Type B pancreatic cell (in vitro differentiated cells): ENCODE results near the gene SBSN. TPM values are rescaled to one million over a fixed set of nuclear protein-coding genes. Genes with fewer than 3 reads are reported as not detected.

Experiments
- DNase-seq: peaks from one replicate; pipeline ENCODE4 v3.0.0; 2021; ENCODE audit warnings: mixed read lengths; ENCODE audit not compliant: unreplicated experiment; ENCODE audit errors: extremely low spot score
- H3K27ac Mint-ChIP-seq: 2 replicates; pipeline ENCODE4 v1.8.0; 2021; ENCODE audit warnings: mild to moderate bottlenecking, mixed read lengths
- H3K27me3 Mint-ChIP-seq: 2 replicates; pipeline ENCODE4 v1.8.0; 2021; ENCODE audit warnings: mixed read lengths
- H3K36me3 Mint-ChIP-seq: 2 replicates; pipeline ENCODE4 v1.8.0; 2021; ENCODE audit warnings: mixed read lengths
- H3K4me1 Mint-ChIP-seq: one replicate; pipeline ENCODE4 v1.8.0; 2021; ENCODE audit warnings: mixed read lengths; ENCODE audit not compliant: unreplicated experiment
- H3K4me3 Mint-ChIP-seq: 2 replicates; pipeline ENCODE4 v1.8.0; 2021; ENCODE audit warnings: mild to moderate bottlenecking, mixed read lengths
- H3K9me3 Mint-ChIP-seq: 2 replicates; pipeline ENCODE4 v1.8.0; 2021; ENCODE audit warnings: mixed read lengths
- total RNA-seq: library from RNA; stranded (reverse); gene quantifications from 2 replicates; pipeline ENCODE4 v1.2.1, GENCODE V29; 2021; ENCODE audit warnings: low replicate concordance
- TF ChIP-seq, protein P1 (sequence below): fragments of 200-600 bp; sonication (generic); conservative IDR thresholded peaks from 2 replicates; pipeline ENCODE4 v1.5.0; 2021; ENCODE audit warnings: antibody characterized with exemption, mild to moderate bottlenecking

The SBSN gene
- total RNA-seq, 1 donor from 2014 or later: 0.53 TPM

DNA sequence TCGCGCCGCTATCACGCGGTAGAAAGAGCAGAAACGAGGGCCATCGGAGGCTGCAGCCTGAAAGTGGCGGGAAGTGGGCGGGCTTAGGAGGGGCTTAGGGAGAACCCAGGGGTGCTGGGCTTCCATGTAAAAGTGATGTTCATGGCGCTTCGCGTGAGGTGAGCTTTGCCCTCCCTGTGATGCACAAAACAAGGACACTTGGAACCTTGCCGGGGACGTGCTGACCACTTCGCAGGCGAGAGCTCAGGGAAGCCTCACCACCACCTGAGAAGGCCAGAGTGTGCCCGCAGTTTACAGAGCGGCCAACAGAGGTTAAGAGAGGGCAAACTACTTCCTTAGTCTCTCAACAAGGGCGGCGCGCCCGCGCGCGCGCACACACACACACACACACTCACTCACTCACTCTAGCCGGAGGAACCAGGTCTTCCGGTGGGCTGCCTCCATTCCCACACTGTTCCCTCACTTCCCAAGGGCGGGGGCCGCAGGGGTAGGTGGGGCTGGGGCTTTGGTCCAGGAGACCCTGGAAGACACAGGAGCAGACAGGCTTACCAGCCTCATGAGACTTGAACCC is 5.8 kb upstream of the SBSN start:
- Mint-ChIP-seq H3K27me3 (peaks cover 4% of the 10 kb centered on the region), H3K4me1 (no peaks in the 10 kb centered on the region), H3K4me3 (no peak overlapping the region), H3K36me3 (no peaks in the 10 kb centered on the region), H3K9me3 (no peaks in the 10 kb centered on the region), H3K27ac (no peak overlapping the region)
- DNase-seq: no peak
- TF ChIP-seq, protein P1, sequence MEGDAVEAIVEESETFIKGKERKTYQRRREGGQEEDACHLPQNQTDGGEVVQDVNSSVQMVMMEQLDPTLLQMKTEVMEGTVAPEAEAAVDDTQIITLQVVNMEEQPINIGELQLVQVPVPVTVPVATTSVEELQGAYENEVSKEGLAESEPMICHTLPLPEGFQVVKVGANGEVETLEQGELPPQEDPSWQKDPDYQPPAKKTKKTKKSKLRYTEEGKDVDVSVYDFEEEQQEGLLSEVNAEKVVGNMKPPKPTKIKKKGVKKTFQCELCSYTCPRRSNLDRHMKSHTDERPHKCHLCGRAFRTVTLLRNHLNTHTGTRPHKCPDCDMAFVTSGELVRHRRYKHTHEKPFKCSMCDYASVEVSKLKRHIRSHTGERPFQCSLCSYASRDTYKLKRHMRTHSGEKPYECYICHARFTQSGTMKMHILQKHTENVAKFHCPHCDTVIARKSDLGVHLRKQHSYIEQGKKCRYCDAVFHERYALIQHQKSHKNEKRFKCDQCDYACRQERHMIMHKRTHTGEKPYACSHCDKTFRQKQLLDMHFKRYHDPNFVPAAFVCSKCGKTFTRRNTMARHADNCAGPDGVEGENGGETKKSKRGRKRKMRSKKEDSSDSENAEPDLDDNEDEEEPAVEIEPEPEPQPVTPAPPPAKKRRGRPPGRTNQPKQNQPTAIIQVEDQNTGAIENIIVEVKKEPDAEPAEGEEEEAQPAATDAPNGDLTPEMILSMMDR: no peak

DNA sequence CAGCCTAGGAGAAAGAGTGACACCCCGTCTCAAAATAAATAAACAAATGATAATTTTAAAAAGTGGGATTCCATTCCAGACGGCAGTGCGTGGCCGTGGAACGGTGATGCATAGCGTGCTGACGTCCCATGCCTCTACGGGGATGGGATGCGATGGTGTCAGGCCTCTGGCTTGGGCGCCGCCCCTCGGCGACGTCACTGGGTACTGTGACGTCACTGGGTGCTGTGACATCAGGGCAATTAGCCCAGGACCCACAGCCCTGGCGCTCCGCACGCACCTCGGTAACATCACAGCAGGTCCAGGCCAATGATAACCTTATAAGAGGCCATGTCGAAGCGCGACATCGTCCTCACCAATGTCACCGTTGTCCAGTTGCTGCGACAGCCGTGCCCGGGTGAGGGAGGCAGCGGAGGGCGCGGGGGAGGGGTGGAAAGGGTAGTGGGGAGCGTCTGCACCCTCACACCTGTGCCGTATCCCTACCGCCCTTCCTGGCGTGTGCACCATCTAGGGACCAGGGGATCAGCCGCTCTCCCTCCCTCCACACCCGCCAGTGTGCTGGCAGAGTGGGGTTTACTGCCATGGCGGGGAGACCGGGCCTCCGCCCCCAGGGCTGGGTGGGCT is 5.2 kb upstream of the SBSN start, which contains the start of gene GAPDHS:
Gene GAPDHS (plus strand): TSS at position 256 of the 621 bp plus-strand sequence. CDS start 72 bp downstream, at position 328.
- H3K4me3 Mint-ChIP-seq: no peak within 1 kb of the TSS

DNA sequence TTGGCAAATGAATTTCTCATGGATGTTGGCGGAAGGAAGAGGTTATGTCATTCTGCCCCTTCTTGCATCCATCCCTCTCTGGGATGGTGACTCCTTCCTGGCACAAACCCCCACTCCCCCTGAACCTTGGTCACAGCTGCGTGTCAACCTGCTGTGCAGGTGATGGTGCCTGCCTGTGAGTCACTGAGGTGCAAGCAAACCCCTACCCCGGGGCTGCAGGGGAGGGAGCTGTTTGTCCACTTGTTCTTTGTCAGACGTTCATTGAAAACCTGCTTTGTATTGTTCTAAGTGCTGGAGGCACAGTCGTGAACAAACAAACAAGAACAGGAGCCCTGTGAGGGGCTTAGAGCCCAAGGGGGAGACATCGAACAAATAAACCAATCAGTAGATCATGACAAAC is 3.2 kb upstream of the SBSN start:
- H3K36me3 Mint-ChIP-seq: no peaks in the 10 kb centered on the region
- TF ChIP-seq, protein P1: no peak
- H3K4me3 Mint-ChIP-seq: no peak overlapping the region
- no peaks in the 10 kb centered on the region for H3K9me3 Mint-ChIP-seq
- H3K27me3 Mint-ChIP-seq: peaks cover 10% of the 10 kb centered on the region
- no peak overlapping the region for H3K27ac Mint-ChIP-seq
- no peak for DNase-seq
- H3K4me1 Mint-ChIP-seq: no peaks in the 10 kb centered on the region

More for the DNA sequence above, 5.2 kb upstream of the SBSN start, which contains the start of gene GAPDHS:
- TF ChIP-seq, protein P1: no peak
- Mint-ChIP-seq H3K27ac (no peak within 1 kb of the TSS), H3K27me3 (peaks cover 10% of the 10 kb centered on the region), H3K4me1 (no peaks in the 10 kb centered on the region), H3K9me3 (no peaks in the 10 kb centered on the region), H3K36me3 (no peaks in the 10 kb centered on the region)
- DNase-seq: no peak

DNA sequence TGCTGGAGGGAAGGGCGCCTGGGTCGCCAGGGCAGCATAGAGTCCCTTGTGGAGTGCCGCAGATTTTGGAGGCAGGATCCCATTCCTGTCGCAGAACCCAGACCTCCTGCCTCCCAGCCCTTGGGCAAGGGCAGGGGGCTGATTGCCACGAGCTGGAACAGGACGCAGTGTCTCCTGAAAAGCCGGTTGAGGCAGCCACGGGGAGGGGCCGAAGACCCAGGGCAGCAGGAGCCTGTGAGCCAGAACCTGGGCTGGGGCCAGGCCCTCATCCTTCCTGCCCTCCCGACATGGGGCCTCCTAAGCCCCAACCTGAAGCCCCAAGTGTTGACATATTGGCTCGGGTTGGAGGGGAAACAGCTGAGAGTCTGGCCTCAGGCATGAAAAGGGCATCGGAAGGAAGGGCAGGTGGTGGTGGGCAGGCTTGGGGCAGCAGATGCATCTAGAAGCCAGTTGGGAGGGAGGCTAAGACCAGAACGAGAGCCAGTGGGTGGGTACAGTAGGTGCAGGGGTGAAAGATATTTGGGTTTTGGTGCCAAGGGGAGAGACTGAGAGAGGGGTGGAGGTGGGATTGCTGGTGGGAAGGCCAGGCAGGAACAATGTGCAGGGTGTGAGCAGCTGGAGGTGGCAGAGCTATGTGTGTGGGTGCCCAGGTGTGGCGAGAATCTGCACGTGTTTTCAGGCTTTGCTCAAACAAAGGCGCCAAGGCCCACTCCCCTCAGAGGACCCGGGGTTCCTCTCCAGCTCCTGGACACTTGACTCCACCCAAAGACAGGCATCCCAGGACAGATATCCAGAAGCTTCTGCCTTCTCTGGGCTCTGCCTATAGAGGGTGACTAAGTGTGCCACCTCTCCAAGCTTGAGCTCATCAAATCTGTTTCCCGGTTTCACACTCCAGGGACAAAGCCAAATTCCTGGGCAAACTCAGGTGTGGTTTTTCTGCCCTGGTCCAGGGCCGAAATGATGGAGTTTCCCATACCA is 1.4 kb upstream of the SBSN start:
- no peak for DNase-seq
- H3K27me3 Mint-ChIP-seq: peaks cover 13% of the 10 kb centered on the region
- no peaks in the 10 kb centered on the region for H3K9me3 Mint-ChIP-seq
- no peak overlapping the region for H3K4me3 Mint-ChIP-seq
- no peak overlapping the region for H3K27ac Mint-ChIP-seq
- no peaks in the 10 kb centered on the region for H3K36me3 Mint-ChIP-seq
- TF ChIP-seq, protein P1: no peak
- no peaks in the 10 kb centered on the region for H3K4me1 Mint-ChIP-seq

DNA sequence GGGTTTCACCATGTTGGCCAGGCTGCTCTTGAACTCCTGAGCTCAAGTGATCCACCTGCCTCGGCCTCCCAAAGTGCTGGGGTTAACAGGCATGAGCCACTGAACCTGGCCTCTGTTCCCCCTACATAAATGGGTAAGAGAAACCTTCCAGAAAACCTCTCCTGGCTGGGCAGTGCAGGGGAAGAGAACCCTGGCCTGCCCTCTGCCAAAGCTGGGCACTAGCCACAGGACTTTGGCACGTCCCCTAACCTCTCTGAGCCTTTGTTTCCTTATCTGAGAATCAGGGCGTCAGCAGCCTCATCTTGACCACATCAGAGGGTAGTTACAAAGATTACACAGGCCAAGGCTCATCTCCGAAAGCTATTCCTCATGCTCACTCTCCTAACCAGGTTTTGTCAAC is 2.2 kb downstream of the SBSN start:
- H3K27ac Mint-ChIP-seq: no peak overlapping the region
- no peaks in the 10 kb centered on the region for H3K36me3 Mint-ChIP-seq
- no peaks in the 10 kb centered on the region for H3K4me1 Mint-ChIP-seq
- TF ChIP-seq, protein P1: no peak
- no peaks in the 10 kb centered on the region for H3K9me3 Mint-ChIP-seq
- H3K4me3 Mint-ChIP-seq: no peak overlapping the region
- peaks cover 26% of the 10 kb centered on the region for H3K27me3 Mint-ChIP-seq
- DNase-seq: no peak
